PC-9 (cell line): ENCODE measurements around the gene VTCN1. TPM values are rescaled to one million over a fixed set of nuclear protein-coding genes. Genes with fewer than 3 reads are reported as not detected.

Experiments used
- BruUV-seq: library from RNA; stranded (reverse); fragments of 400-500 nt; replicated peaks from 2 replicates; lab custom pipeline; 2021; lab: Mats Ljungman, UMichigan
- CTCF ChIA-PET: fragments of 300-600 bp; sonication (Branson Sonifier 250); formaldehyde crosslinking; loops from one replicate; lab custom pipeline; 2022; ENCODE audit warnings: antibody characterized with exemption; lab: Charles Lee
- POLR2A ChIA-PET: fragments of 300-600 bp; sonication (Branson Sonifier 250); formaldehyde crosslinking; loops from one replicate; lab custom pipeline; 2022; ENCODE audit warnings: antibody characterized with exemption; ENCODE audit not compliant: unreplicated experiment; lab: Charles Lee
- DNase-seq, 2 experiments: peaks; one replicate each; pipeline versions ENCODE4 v3.0.0 to v3.0.0-alpha.2; 2015 to 2022; ENCODE audit warnings: mixed read lengths in 1 of 2
- H2AFZ ChIP-seq: fragments of 200-600 bp; sonication (generic); 2 replicates; pipeline ENCODE4 v1.8.1; 2017; ENCODE audit warnings: antibody characterized with exemption
- H3F3A ChIP-seq: fragments of 200-600 bp; sonication (generic); 2 replicates; pipeline ENCODE4 v1.8.1; 2017; ENCODE audit warnings: antibody characterized with exemption, mild to moderate bottlenecking, low read depth; ENCODE audit not compliant: insufficient read depth
- H3K27ac ChIP-seq: fragments of 200-600 bp; sonication (generic); 2 replicates; pipeline ENCODE4 v1.6.1; 2016; ENCODE audit warnings: mixed run types
- H3K27me3 ChIP-seq: fragments of 200-600 bp; sonication (generic); 2 replicates; pipeline ENCODE4 v1.6.1; 2016; ENCODE audit warnings: low read depth, mixed run types; ENCODE audit not compliant: insufficient read depth
- H3K36me3 ChIP-seq: fragments of 200-600 bp; sonication (generic); 2 replicates; pipeline ENCODE4 v1.6.1; 2016; ENCODE audit warnings: low read depth, mixed run types
- H3K4me1 ChIP-seq: fragments of 200-600 bp; sonication (generic); replicated peaks from 2 replicates; pipeline ENCODE4 v1.6.1; 2016; ENCODE audit warnings: mixed run types; ENCODE audit not compliant: insufficient read depth
- H3K4me2 ChIP-seq: fragments of 200-600 bp; sonication (generic); 2 replicates; pipeline ENCODE4 v1.6.1; 2017; ENCODE audit warnings: mixed run types
- H3K4me3 ChIP-seq: fragments of 200-600 bp; sonication (generic); 2 replicates; pipeline ENCODE4 v1.6.1; 2016; ENCODE audit warnings: mixed run types
- H3K79me2 ChIP-seq: fragments of 200-600 bp; sonication (generic); 2 replicates; pipeline ENCODE4 v1.6.1; 2017; ENCODE audit warnings: low read depth, mixed run types
- H3K9me2 ChIP-seq: fragments of 200-600 bp; sonication (generic); 2 replicates; pipeline ENCODE4 v1.8.1; 2017; ENCODE audit warnings: mild to moderate bottlenecking; ENCODE audit not compliant: insufficient read depth
- H3K9me3 ChIP-seq: fragments of 200-600 bp; sonication (generic); 2 replicates; pipeline ENCODE4 v1.8.1; 2016; ENCODE audit warnings: low read depth; ENCODE audit not compliant: insufficient read depth
- H4K20me1 ChIP-seq: fragments of 200-600 bp; sonication (generic); 2 replicates; pipeline ENCODE4 v1.8.1; 2017; ENCODE audit not compliant: insufficient read depth
- EZH2 ChIP-seq: fragments of 200-600 bp; sonication (generic); IDR thresholded peaks from 2 replicates; pipeline ENCODE4 v1.8.0; 2017; ENCODE audit warnings: antibody characterized with exemption, low read depth
- intact Hi-C: fragments of 100-400 bp; cut with micrococcal nuclease; formaldehyde crosslinking; loops from one replicate; pipeline ENCODE4 v1.10.0; 2022; ENCODE audit not compliant: unreplicated experiment
- total RNA-seq: library from RNA; stranded (reverse); gene quantifications from 2 replicates; pipeline ENCODE4 v1.2.3, GENCODE V29; 2021
- TF ChIP-seq, protein P1 (sequence below): fragments of 200-600 bp; sonication (generic); conservative IDR thresholded peaks from 2 replicates; pipeline ENCODE4 v1.6.1; 2017; ENCODE audit warnings: mixed run types, antibody characterized with exemption, mild to moderate bottlenecking, moderate library complexity

Gene VTCN1
- total RNA-seq, 1 experiment from 2014 or later: 5.0 TPM

DNA sequence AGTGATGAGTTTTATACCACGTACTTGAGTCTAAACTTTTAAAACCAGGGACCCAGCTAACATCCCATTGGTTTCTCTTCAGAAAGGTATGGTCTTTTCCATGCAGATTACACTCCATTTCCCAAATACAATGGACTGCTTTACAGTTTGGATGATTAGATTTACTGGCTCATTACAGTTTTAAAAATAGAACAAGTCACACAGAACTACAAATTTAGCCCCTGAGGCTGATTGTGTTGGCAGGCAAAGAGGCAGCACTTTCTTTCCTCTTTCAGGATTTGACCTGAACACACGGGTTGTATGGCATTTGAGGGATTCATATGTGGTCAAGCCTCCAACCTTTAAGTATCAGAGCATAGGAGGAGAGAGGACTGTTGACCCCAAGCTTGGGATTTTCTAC, 21.8 kb upstream of the VTCN1 start:
- BruUV-seq: no TSS peak
- Histone ChIP-seq H2AFZ (0 out of 2 replicates have a peak overlapping the region, but pooled peaks have one; percentile 4), H3K4me3 (no peak overlapping the region), H3K27ac (0 out of 2 replicates have a peak overlapping the region, but pooled peaks have one; percentile 2), H3K36me3 (no peaks in the 10 kb centered on the region), H3F3A (no peaks in the 10 kb centered on the region; the same call in 1 of the 2 replicates), H4K20me1 (no peaks in the 10 kb centered on the region), H3K27me3 (no peaks in the 10 kb centered on the region), H3K4me2 (peak overlapping the region; percentile 15), H3K9me2 (no peaks in the 10 kb centered on the region), H3K79me2 (no peaks in the 10 kb centered on the region), H3K4me1 (peaks cover 16% of the 10 kb centered on the region), H3K9me3 (no peaks in the 10 kb centered on the region)
- DNase-seq: peak in 1 of 2 experiments; percentile 88
- POLR2A ChIA-PET: no interaction called here
- CTCF ChIA-PET: interaction anchor here (1.0 to 1.2 kb wide), 2 partner anchors 9 to 104 kb away, joined by 3 to 5 read pairs; no protein-coding TSS in a partner anchor
- TF ChIP-seq, protein P1, sequence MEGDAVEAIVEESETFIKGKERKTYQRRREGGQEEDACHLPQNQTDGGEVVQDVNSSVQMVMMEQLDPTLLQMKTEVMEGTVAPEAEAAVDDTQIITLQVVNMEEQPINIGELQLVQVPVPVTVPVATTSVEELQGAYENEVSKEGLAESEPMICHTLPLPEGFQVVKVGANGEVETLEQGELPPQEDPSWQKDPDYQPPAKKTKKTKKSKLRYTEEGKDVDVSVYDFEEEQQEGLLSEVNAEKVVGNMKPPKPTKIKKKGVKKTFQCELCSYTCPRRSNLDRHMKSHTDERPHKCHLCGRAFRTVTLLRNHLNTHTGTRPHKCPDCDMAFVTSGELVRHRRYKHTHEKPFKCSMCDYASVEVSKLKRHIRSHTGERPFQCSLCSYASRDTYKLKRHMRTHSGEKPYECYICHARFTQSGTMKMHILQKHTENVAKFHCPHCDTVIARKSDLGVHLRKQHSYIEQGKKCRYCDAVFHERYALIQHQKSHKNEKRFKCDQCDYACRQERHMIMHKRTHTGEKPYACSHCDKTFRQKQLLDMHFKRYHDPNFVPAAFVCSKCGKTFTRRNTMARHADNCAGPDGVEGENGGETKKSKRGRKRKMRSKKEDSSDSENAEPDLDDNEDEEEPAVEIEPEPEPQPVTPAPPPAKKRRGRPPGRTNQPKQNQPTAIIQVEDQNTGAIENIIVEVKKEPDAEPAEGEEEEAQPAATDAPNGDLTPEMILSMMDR: no peak
- no peak for TF ChIP-seq EZH2
- intact Hi-C loops: no loop called here

DNA sequence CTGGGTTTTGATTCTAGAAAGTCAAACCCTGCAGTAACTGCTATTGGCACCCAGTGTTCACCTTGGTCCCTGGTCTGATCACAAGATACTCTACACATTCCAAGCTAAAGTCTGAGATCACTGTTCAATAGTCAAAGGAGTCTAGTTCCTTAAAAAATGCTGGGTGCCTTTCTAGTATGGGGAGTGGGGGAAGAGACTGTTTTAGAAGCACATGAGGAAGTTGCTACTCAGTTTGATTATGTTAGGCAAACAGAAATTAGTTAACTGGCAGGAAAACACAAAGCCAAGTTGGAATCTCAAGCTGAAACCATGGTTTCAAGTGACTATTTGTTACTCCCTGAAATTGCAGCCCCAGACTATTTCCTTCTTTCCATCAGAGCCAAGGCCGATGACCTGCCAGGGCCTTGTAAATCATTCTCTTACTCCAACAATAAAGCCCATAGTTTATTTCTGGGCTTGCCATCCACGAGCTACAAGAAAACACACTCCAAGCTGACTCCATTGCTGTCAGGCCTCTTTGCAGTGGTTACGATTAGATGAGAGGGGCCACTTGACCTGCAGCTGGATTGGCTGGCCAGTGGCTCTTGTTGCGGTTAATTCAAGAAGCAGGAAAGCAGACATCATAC, 21.1 kb upstream of the VTCN1 start:
- Histone ChIP-seq H3K79me2 (no peaks in the 10 kb centered on the region), H3K36me3 (no peaks in the 10 kb centered on the region), H3K27me3 (no peaks in the 10 kb centered on the region), H3F3A (no peaks in the 10 kb centered on the region; the same call in 1 of the 2 replicates), H2AFZ (0 out of 2 replicates have a peak overlapping the region, but pooled peaks have one; percentile 4), H3K4me3 (no peak overlapping the region), H3K9me2 (no peaks in the 10 kb centered on the region), H4K20me1 (no peaks in the 10 kb centered on the region), H3K9me3 (no peaks in the 10 kb centered on the region), H3K4me2 (peak overlapping the region; percentile 15; the same call in 1 of the 2 replicates), H3K4me1 (peaks cover 12% of the 10 kb centered on the region), H3K27ac (0 out of 2 replicates have a peak overlapping the region, but pooled peaks have one; percentile 2)
- ChIA-PET CTCF (interaction anchor here (1.0 to 1.2 kb wide), 2 partner anchors 10 to 103 kb away, joined by 3 to 5 read pairs; no protein-coding TSS in a partner anchor), POLR2A (no interaction called here)
- no TSS peak for BruUV-seq
- intact Hi-C loops: no loop called here
- no peak for TF ChIP-seq EZH2
- TF ChIP-seq, protein P1: no peak
- DNase-seq: peak in 1 of 2 experiments; percentile 47

DNA sequence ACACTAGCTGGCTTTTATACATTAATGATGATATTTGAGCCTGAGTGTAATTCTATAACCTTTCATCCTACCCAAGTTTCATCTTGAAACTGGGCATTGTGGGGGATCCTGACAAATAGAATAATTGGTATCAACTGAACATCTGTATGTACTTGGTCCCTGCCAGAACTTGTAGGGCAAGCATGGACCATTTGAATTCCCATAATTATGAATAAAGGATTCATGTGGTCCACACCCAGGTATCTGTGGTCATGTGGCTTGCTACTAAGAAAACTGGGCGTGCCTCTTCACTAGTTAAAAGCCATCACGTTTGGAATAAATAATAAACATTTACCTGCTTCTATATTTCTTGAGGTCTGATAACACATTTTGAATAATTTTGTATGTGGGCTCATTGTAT, 20.6 kb upstream of the VTCN1 start:
- no peak overlapping the region for H3K27ac ChIP-seq
- peaks cover 12% of the 10 kb centered on the region for H3K4me1 ChIP-seq
- TF ChIP-seq, protein P1: no peak
- TF ChIP-seq EZH2: no peak
- H3F3A ChIP-seq: no peaks in the 10 kb centered on the region; the same call in 1 of the 2 replicates
- no peaks in the 10 kb centered on the region for H4K20me1 ChIP-seq
- H3K4me3 ChIP-seq: no peak overlapping the region
- H3K9me2 ChIP-seq: no peaks in the 10 kb centered on the region
- DNase-seq: no peak
- H3K9me3 ChIP-seq: no peaks in the 10 kb centered on the region
- no peak overlapping the region for H2AFZ ChIP-seq
- intact Hi-C loops: no loop called here
- no TSS peak for BruUV-seq
- CTCF ChIA-PET: interaction anchor here (1.2 kb wide), 1 partner anchor 103 kb away, joined by 3 read pairs; no protein-coding TSS in a partner anchor
- POLR2A ChIA-PET: no interaction called here
- no peaks in the 10 kb centered on the region for H3K79me2 ChIP-seq
- H3K36me3 ChIP-seq: no peaks in the 10 kb centered on the region
- H3K4me2 ChIP-seq: no peak overlapping the region
- H3K27me3 ChIP-seq: no peaks in the 10 kb centered on the region
